H9 (cell line): ENCODE data around the gene ARL14EP. TPM values are rescaled to one million over a fixed set of nuclear protein-coding genes. Genes with fewer than 3 reads are reported as not detected.

Source experiments
- DNase-seq: peaks from one replicate; pipeline ENCODE4 v3.0.0-alpha.2; 2017
- H2AFZ ChIP-seq: one replicate; pipeline ENCODE4 v1.6.1; 2013; ENCODE audit warnings: mild to moderate bottlenecking, low read length, control low read depth, moderate library complexity
- H2AK5ac ChIP-seq: 2 replicates; pipeline ENCODE4 v1.6.1; 2013; ENCODE audit warnings: low read length, control low read depth, mixed read lengths; ENCODE audit not compliant: insufficient read length
- H2BK120ac ChIP-seq: one replicate; pipeline ENCODE4 v1.6.1; 2013; ENCODE audit warnings: low read depth, mild to moderate bottlenecking, low read length, control low read depth, inconsistent platforms; ENCODE audit not compliant: poor library complexity, severe bottlenecking
- H2BK12ac ChIP-seq: 2 replicates; pipeline ENCODE4 v1.6.1; 2013; ENCODE audit warnings: low read length, control low read depth, mixed read lengths, low read depth; ENCODE audit not compliant: insufficient read length
- H2BK15ac ChIP-seq: 2 replicates; pipeline ENCODE4 v1.6.1; 2013; ENCODE audit warnings: low read depth, low read length, control low read depth
- H2BK20ac ChIP-seq: one replicate; pipeline ENCODE4 v1.6.1; 2013; ENCODE audit warnings: low read depth, mild to moderate bottlenecking, low read length, control low read depth, inconsistent platforms; ENCODE audit not compliant: poor library complexity, severe bottlenecking
- H2BK5ac ChIP-seq: 2 replicates; pipeline ENCODE4 v1.6.1; 2013; ENCODE audit warnings: low read length, control low read depth, mixed read lengths; ENCODE audit not compliant: insufficient read length
- H3K14ac ChIP-seq: 2 replicates; pipeline ENCODE4 v1.6.1; 2013; ENCODE audit warnings: low read length, control low read depth; ENCODE audit not compliant: insufficient read depth
- H3K18ac ChIP-seq: 2 replicates; pipeline ENCODE4 v1.6.1; 2013; ENCODE audit warnings: low read depth, mild to moderate bottlenecking, mixed read lengths, low read length, control low read depth; ENCODE audit not compliant: insufficient read length
- H3K23ac ChIP-seq: 2 replicates; pipeline ENCODE4 v1.6.1; 2013; ENCODE audit warnings: low read length, control low read depth, mixed read lengths, low read depth; ENCODE audit not compliant: insufficient read length
- H3K23me2 ChIP-seq: 2 replicates; pipeline ENCODE4 v1.6.1; 2013; ENCODE audit warnings: low read depth, mild to moderate bottlenecking, mixed read lengths, low read length, control low read depth; ENCODE audit not compliant: insufficient read length, poor library complexity, severe bottlenecking
- H3K27ac ChIP-seq: 2 replicates; pipeline ENCODE4 v1.5.1; 2013; ENCODE audit warnings: low read length, control low read depth, mixed read lengths, low read depth; ENCODE audit not compliant: insufficient read length
- H3K27me3 ChIP-seq: 2 replicates; pipeline ENCODE4 v1.6.1; 2013; ENCODE audit warnings: low read length, control low read depth, inconsistent platforms; ENCODE audit not compliant: insufficient read depth
- H3K4ac ChIP-seq: 2 replicates; pipeline ENCODE4 v1.6.1; 2013; ENCODE audit warnings: low read depth, mild to moderate bottlenecking, control low read depth, inconsistent platforms, low read length, moderate library complexity
- H3K4me1 ChIP-seq: 2 replicates; pipeline ENCODE4 v1.6.1; 2013; ENCODE audit warnings: low read length, control low read depth, inconsistent platforms; ENCODE audit not compliant: insufficient read depth
- H3K4me2 ChIP-seq: 2 replicates; pipeline ENCODE4 v1.6.1; 2013; ENCODE audit warnings: low read length, control low read depth, mixed read lengths; ENCODE audit not compliant: insufficient read length, insufficient read depth
- H3K56ac ChIP-seq: 2 replicates; pipeline ENCODE4 v1.6.1; 2013; ENCODE audit warnings: low read depth, mild to moderate bottlenecking, mixed read lengths, low read length, control low read depth; ENCODE audit not compliant: insufficient read length
- H3K79me1 ChIP-seq: 2 replicates; pipeline ENCODE4 v1.6.1; 2013; ENCODE audit warnings: low read depth, mild to moderate bottlenecking, moderate library complexity, low read length, control low read depth, inconsistent platforms; ENCODE audit not compliant: insufficient read depth, poor library complexity, severe bottlenecking
- H3K79me2 ChIP-seq: 2 replicates; pipeline ENCODE4 v1.6.1; 2013; ENCODE audit warnings: low read length, control low read depth, inconsistent platforms; ENCODE audit not compliant: insufficient read depth
- H3K9ac ChIP-seq: 2 replicates; pipeline ENCODE4 v1.6.1; 2013; ENCODE audit warnings: low read length, control low read depth, mixed read lengths; ENCODE audit not compliant: insufficient read length; ENCODE audit errors: extremely low read depth
- H3K9me3 ChIP-seq: one replicate; pipeline ENCODE4 v1.6.1; 2013; ENCODE audit warnings: low read depth, low read length, inconsistent platforms; ENCODE audit not compliant: control insufficient read depth
- H3T11ph ChIP-seq: one replicate; pipeline ENCODE4 v1.6.1; 2013; ENCODE audit warnings: mild to moderate bottlenecking, low read length, control low read depth, inconsistent platforms
- H4K20me1 ChIP-seq: one replicate; pipeline ENCODE4 v1.6.1; 2013; ENCODE audit not compliant: control insufficient read depth, insufficient read length, insufficient read depth
- H4K5ac ChIP-seq: 2 replicates; pipeline ENCODE4 v1.6.1; 2013; ENCODE audit warnings: low read depth, mild to moderate bottlenecking, mixed read lengths, low read length, control low read depth; ENCODE audit not compliant: insufficient read length
- H4K8ac ChIP-seq: replicated peaks from 2 replicates; pipeline ENCODE4 v1.6.1; 2013; ENCODE audit warnings: low read length, control low read depth, mixed read lengths, low read depth; ENCODE audit not compliant: insufficient read length
- H4K91ac ChIP-seq: 2 replicates; pipeline ENCODE4 v1.6.1; 2013; ENCODE audit warnings: low read depth, mild to moderate bottlenecking, moderate library complexity, mixed read lengths, low read length, control low read depth; ENCODE audit not compliant: insufficient read length
- H3K27ac Mint-ChIP-seq, 3 experiments: 2 replicates in 2 of 3; 3 replicates in 1 of 3; pipeline ENCODE4 v1.8.0; 2020 to 2021; ENCODE audit warnings: mixed read lengths in 3 of 3, mild to moderate bottlenecking in 1 of 3, moderate library complexity in 1 of 3
- H3K27me3 Mint-ChIP-seq: 2 replicates; pipeline ENCODE4 v1.8.0; 2021; ENCODE audit warnings: low read depth, mild to moderate bottlenecking, moderate library complexity, mixed read lengths
- H3K36me3 Mint-ChIP-seq, 3 experiments: 2 replicates in 2 of 3; 3 replicates in 1 of 3; pipeline ENCODE4 v1.8.0; 2020 to 2021; ENCODE audit warnings: low read depth in 3 of 3, mixed read lengths in 3 of 3; ENCODE audit not compliant: insufficient read depth in 1 of 3
- H3K4me1 Mint-ChIP-seq, 2 experiments: 2 replicates each; pipeline ENCODE4 v1.8.0; 2020; ENCODE audit warnings: mixed read lengths in 2 of 2
- H3K4me3 Mint-ChIP-seq, 2 experiments: 2 replicates in 1 of 2; 3 replicates in 1 of 2; pipeline ENCODE4 v1.8.0; 2020 to 2021; ENCODE audit warnings: mild to moderate bottlenecking in 2 of 2, mixed read lengths in 2 of 2, moderate library complexity in 1 of 2
- H3K9me3 Mint-ChIP-seq, 2 experiments: 2 replicates in 1 of 2; 3 replicates in 1 of 2; pipeline ENCODE4 v1.8.0; 2020; ENCODE audit warnings: mild to moderate bottlenecking in 2 of 2, mixed read lengths in 2 of 2, moderate library complexity in 1 of 2
- CTCF ChIP-seq: fragments of 200-600 bp; sonication (generic); conservative IDR thresholded peaks from 3 replicates; pipeline ENCODE4 v1.8.0; 2021; ENCODE audit warnings: antibody characterized with exemption, mild to moderate bottlenecking
- WGBS: extraction: QIAGEN DNeasy Blood & Tissue Kit; methylation state at CpG from one replicate; pipeline ENCODE4 v1.1.7; 2013; ENCODE audit warnings: missing lambda C conversion rate, low lambda C conversion rate, mixed read lengths; ENCODE audit not compliant: insufficient read length; ENCODE audit errors: extremely low coverage; 5-methylcytosine and 5-hydroxymethylcytosine counted together
- total RNA-seq: library from RNA; stranded (reverse); gene quantifications from 2 replicates; pipeline ENCODE4 v1.2.1, GENCODE V29; 2021

Gene ARL14EP
- total RNA-seq, 1 experiment from 2014 or later, result 20.9 TPM

GRCh38 chr11:30342736-30343166 is 19.8 kb downstream of the ARL14EP start:
- no peak overlapping the region for H3K27ac Mint-ChIP-seq
- Histone ChIP-seq H4K5ac (no peak overlapping the region), H3K9me3 (no peaks in the 10 kb centered on the region), H3K27ac (no peak overlapping the region), H3K4me2 (no peak overlapping the region), H3K4me1 (no peaks in the 10 kb centered on the region), H4K91ac (no peak overlapping the region), H2AFZ (no peak overlapping the region), H2BK5ac (no peak overlapping the region), H3K4ac (no peak overlapping the region), H2AK5ac (no peak overlapping the region), H3T11ph (no peak overlapping the region), H2BK120ac (no peak overlapping the region), H3K23me2 (no peaks in the 10 kb centered on the region), H3K79me2 (no peaks in the 10 kb centered on the region), H3K14ac (no peak overlapping the region), H4K20me1 (no peaks in the 10 kb centered on the region), H4K8ac (no peak overlapping the region), H3K18ac (no peak overlapping the region), H2BK15ac (no peak overlapping the region), H2BK20ac (no peak overlapping the region), H3K27me3 (no peaks in the 10 kb centered on the region), H3K79me1 (no peaks in the 10 kb centered on the region), H3K9ac (no peak overlapping the region), H2BK12ac (no peak overlapping the region), H3K56ac (no peak overlapping the region), H3K23ac (no peak overlapping the region)
- no peak for TF ChIP-seq CTCF
- H3K4me3 Mint-ChIP-seq, result no peak overlapping the region
- no peaks in the 10 kb centered on the region for H3K27me3 Mint-ChIP-seq
- H3K36me3 Mint-ChIP-seq, result peaks cover 0 to 9% (median 5%) of the 10 kb centered on the region in 3 experiments; a peak in 2 of 7 replicates
- no CpG with 5 or more reads among the region's 1 CpG for WGBS
- no peaks in the 10 kb centered on the region for H3K4me1 Mint-ChIP-seq
- no peaks in the 10 kb centered on the region; a peak in 1 of 5 replicates for H3K9me3 Mint-ChIP-seq
- no peak for DNase-seq
